Measurements from ENCODE around the gene ONECUT2.

The ONECUT2 gene

DNA sequence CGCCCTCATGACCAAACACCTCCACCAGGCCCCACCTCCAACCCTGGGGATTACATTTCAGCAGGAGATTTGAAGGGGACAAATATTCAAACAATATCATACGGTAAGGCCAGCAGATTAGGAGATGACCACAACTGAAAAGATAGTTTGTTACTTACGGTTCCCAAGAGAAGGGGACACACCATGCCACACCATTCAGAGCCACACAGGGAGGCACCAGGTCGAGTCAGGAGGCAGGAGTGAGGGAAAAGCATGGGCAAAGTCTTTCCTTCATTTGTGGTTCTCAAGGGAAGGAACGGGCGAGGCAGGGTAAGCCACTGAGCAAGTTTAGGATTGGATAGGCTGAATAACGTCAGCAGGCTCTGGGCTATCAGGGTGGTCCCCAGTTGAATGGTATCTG is 94.0 kb downstream of the ONECUT2 start:
- DNase-seq (ENCODE audit: low read depth) = no peak

DNA sequence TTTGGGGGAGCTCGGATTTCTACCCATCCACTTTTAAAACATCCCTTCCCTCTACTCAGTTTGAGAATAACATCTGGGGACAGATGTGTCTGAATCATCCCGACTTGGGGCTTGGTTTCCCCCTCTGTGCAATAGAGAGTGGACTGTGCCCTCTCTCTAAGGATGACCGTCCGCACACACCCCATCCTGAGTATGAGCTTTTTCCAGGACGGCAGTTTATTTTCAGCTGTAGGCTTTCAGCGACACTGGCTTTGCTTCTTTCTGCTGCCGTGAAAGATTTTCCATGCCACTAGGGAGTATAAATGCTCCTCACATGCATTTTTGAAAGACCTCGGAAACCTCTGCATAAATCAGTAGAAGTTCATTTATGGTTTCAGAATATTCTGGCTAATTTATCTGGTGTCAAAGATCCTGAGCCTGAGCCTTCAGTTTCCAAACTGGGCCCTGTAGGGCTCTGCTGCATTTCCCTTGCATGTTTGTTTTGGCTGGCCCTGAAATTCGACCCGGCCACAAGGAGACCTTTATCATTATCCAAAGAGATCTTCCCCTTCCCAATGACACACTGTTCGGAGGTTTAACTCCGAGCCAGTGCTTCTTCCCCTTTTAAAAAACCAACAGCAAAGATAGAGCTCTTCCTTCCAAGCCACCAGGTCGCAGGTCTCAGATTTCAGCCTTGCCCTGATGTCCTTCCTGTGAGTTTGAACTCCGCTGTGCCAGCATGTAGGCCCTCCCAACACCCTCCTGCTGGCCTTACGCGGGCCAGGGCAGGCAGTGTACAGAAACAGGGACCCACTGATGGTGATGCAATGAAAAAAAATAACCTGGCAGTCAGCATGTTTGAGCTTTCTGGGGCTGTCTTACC is 98.1 kb downstream of the ONECUT2 start:
- peak; percentile 10 for DNase-seq (ENCODE audit: low read depth)

GRCh38 chr18:57533868-57534510 is 98.8 kb downstream of the ONECUT2 start:
- DNase-seq (ENCODE audit: low read depth) = peak; percentile 10

DNA sequence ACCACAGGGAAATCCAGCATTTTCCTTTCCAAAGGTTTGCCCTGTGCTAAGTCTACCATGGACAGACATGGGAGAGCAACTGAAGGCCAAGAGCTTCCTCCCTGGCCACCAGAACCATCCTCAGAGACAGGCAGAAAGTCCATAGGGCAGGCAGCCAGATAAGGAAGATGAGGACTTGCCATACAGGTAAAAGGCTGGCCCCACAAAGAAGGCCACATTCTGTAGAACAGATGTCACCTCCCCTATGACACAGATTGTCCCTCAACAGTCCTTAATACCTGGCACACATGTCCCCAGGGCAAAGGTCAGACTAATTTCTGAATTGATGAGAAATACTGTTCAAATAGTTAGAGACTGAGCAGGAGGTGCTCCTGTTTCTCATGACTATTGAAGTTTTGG is 99.3 kb downstream of the ONECUT2 start:
- DNase-seq (ENCODE audit: low read depth) = no peak

DNA sequence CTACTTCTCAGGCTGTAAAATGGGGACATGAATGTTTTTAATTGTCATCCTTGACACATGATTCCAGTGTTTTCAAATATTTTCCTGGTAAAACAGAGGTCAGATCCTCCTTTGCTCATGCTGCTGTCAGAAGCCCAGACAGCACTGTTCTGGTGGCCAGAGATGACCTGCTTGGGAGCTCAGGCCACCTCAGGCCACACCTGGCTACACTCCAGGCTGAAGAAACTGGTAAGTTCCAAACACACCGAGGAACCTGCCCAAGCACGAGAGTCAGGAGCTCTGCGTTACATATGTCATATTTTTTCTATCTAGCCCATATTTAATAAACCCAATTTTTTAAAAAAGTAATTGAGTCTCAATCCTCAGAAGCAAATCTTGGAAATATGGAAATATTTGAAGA is 103.4 kb downstream of the ONECUT2 start:
- DNase-seq (ENCODE audit: low read depth) = no peak

GRCh38 chr18:57539702-57540101 is 104.5 kb downstream of the ONECUT2 start:
- no peak for DNase-seq (ENCODE audit: low read depth)
